Neural cell (in vitro differentiated cells): ENCODE measurements around the gene HDHD3. TPM values are rescaled to one million over a fixed set of nuclear protein-coding genes. Genes with fewer than 3 reads are reported as not detected.

Experiments
- H2AFZ ChIP-seq: fragments of 200-600, 300-800 bp; sonication (generic), shearing (Covaris generic); 2 replicates; pipeline ENCODE4 v1.6.0; 2014; ENCODE audit warnings: low read depth, mild to moderate bottlenecking, antibody characterized with exemption, low read length, moderate library complexity
- H3F3A ChIP-seq: fragments of 200-600 bp; shearing (Covaris generic); 2 replicates; pipeline ENCODE4 v1.6.1; 2016; ENCODE audit warnings: mild to moderate bottlenecking, moderate library complexity, mixed read lengths, antibody characterized with exemption, low read length; ENCODE audit not compliant: insufficient read depth, poor library complexity, severe bottlenecking
- H3K27ac ChIP-seq: fragments of 200-600, 300-800 bp; sonication (generic), shearing (Covaris generic); 2 replicates; pipeline ENCODE4 v1.5.1; 2014; ENCODE audit warnings: mild to moderate bottlenecking, low read length, moderate library complexity
- H3K27me3 ChIP-seq: fragments of 300-800, 200-600 bp; sonication (generic), shearing (Covaris generic); 2 replicates; pipeline ENCODE4 v1.6.0; 2014; ENCODE audit warnings: mild to moderate bottlenecking, low read depth, low read length, moderate library complexity; ENCODE audit not compliant: insufficient read depth
- H3K36me3 ChIP-seq: fragments of 300-800, 200-600 bp; sonication (generic), shearing (Covaris generic); 2 replicates; pipeline ENCODE4 v1.5.1; 2014; ENCODE audit warnings: mild to moderate bottlenecking, antibody characterized with exemption, low read length, moderate library complexity; ENCODE audit not compliant: insufficient read depth
- H3K4me2 ChIP-seq: fragments of 300-800, 200-600 bp; sonication (generic), shearing (Covaris generic); 2 replicates; pipeline ENCODE4 v1.6.0; 2014; ENCODE audit warnings: mild to moderate bottlenecking, low read length
- H3K4me3 ChIP-seq: fragments of 300-800, 200-600 bp; sonication (generic), shearing (Covaris generic); 2 replicates; pipeline ENCODE4 v1.5.1; 2014; ENCODE audit warnings: mild to moderate bottlenecking, low read length, moderate library complexity
- H3K79me2 ChIP-seq: fragments of 200-600 bp; shearing (Covaris generic); replicated peaks from 2 replicates; pipeline ENCODE4 v1.6.0; 2014; ENCODE audit warnings: mild to moderate bottlenecking, low read length, moderate library complexity; ENCODE audit not compliant: insufficient read depth
- H3K9ac ChIP-seq: fragments of 300-800, 200-600 bp; sonication (generic), shearing (Covaris generic); 2 replicates; pipeline ENCODE4 v1.6.1; 2016; ENCODE audit warnings: mild to moderate bottlenecking, low read length, mixed read lengths
- H3K9me2 ChIP-seq: fragments of 200-600 bp; shearing (Covaris generic); 2 replicates; pipeline ENCODE4 v1.6.1; 2016; ENCODE audit warnings: mild to moderate bottlenecking, low read length, mixed read lengths; ENCODE audit not compliant: insufficient read depth
- H3K9me3 ChIP-seq: fragments of 200-600, 300-800 bp; sonication (generic), shearing (Covaris generic); 2 replicates; pipeline ENCODE4 v1.6.1; 2016; ENCODE audit warnings: mild to moderate bottlenecking, mixed run types, low read length, moderate library complexity, mixed read lengths
- H4K20me1 ChIP-seq: fragments of 200-600 bp; shearing (Covaris generic); 2 replicates; pipeline ENCODE4 v1.6.1; 2016; ENCODE audit warnings: mild to moderate bottlenecking, mixed run types; ENCODE audit not compliant: insufficient read depth
- EP300 ChIP-seq: fragments of 450-650 bp; conservative IDR thresholded peaks from 2 replicates; pipeline ENCODE4 v1.6.1; 2014; ENCODE audit warnings: antibody characterized with exemption, mild to moderate bottlenecking, moderate library complexity; ENCODE audit not compliant: poor library complexity, severe bottlenecking
- EZH2 ChIP-seq: fragments of 200-600, 300-800 bp; shearing (Covaris generic), sonication (generic); IDR thresholded peaks from 2 replicates; pipeline ENCODE4 v1.6.1; 2014; ENCODE audit warnings: antibody characterized with exemption, low read length, borderline replicate concordance, mild to moderate bottlenecking; ENCODE audit not compliant: insufficient read depth, poor library complexity, severe bottlenecking
- MXI1 ChIP-seq: fragments of 450-650 bp; conservative IDR thresholded peaks from 2 replicates; pipeline ENCODE4 v1.6.1; 2014; ENCODE audit warnings: antibody characterized with exemption, mild to moderate bottlenecking; ENCODE audit not compliant: poor library complexity, severe bottlenecking
- POLR2AphosphoS5 ChIP-seq: IDR thresholded peaks from 2 replicates; pipeline ENCODE4 v1.6.1; 2012
- RAD21 ChIP-seq: fragments of 450-650 bp; conservative IDR thresholded peaks from 2 replicates; pipeline ENCODE4 v1.6.1; 2014; ENCODE audit warnings: antibody characterized with exemption, mild to moderate bottlenecking, moderate library complexity
- SMC3 ChIP-seq: fragments of 450-650 bp; conservative IDR thresholded peaks from 2 replicates; pipeline ENCODE4 v1.6.1; 2014; ENCODE audit warnings: antibody characterized with exemption, mild to moderate bottlenecking, moderate library complexity; ENCODE audit not compliant: poor library complexity
- TAF1 ChIP-seq: IDR thresholded peaks from 2 replicates; pipeline ENCODE4 v1.6.1; 2012; ENCODE audit warnings: low read depth
- polyA plus RNA-seq: library from polyadenylated mRNA; depleted of rRNA; stranded (reverse); fragments of >200 nt; gene quantifications from 2 replicates; pipeline ENCODE4 v1.2.3, GENCODE V29; 2014
- TF ChIP-seq, protein P1 (sequence below): fragments of 450-650 bp; IDR thresholded peaks from 2 replicates; pipeline ENCODE4 v1.5.1; 2014; ENCODE audit warnings: antibody characterized with exemption, mild to moderate bottlenecking, moderate library complexity; ENCODE audit not compliant: poor library complexity, severe bottlenecking
- TF ChIP-seq, protein P2 (sequence below): IDR thresholded peaks from 2 replicates; pipeline ENCODE4 v1.6.1; 2012; ENCODE audit warnings: borderline replicate concordance

HDHD3 gene
- polyA plus RNA-seq, 1 donor from 2014 or later, result 31.2 TPM

GRCh38 chr9:113352006-113352405 is 24.8 kb downstream of the HDHD3 start:
- Histone ChIP-seq H3K27me3 (peaks cover 50% of the 10 kb centered on the region), H3K4me2 (no peak overlapping the region), H3K27ac (no peak overlapping the region), H3K79me2 (no peaks in the 10 kb centered on the region), H3K4me3 (no peak overlapping the region), H3K9me3 (no peaks in the 10 kb centered on the region), H3K9me2 (no peaks in the 10 kb centered on the region), H2AFZ (no peak overlapping the region), H3F3A (no peaks in the 10 kb centered on the region), H3K36me3 (no peaks in the 10 kb centered on the region), H4K20me1 (no peaks in the 10 kb centered on the region), H3K9ac (no peak overlapping the region)
- no peak for TF ChIP-seq EZH2
- no peak for TF ChIP-seq RAD21
- TF ChIP-seq EP300, result no peak
- TF ChIP-seq MXI1, result no peak
- no peak for TF ChIP-seq SMC3
- TF ChIP-seq, protein P1, sequence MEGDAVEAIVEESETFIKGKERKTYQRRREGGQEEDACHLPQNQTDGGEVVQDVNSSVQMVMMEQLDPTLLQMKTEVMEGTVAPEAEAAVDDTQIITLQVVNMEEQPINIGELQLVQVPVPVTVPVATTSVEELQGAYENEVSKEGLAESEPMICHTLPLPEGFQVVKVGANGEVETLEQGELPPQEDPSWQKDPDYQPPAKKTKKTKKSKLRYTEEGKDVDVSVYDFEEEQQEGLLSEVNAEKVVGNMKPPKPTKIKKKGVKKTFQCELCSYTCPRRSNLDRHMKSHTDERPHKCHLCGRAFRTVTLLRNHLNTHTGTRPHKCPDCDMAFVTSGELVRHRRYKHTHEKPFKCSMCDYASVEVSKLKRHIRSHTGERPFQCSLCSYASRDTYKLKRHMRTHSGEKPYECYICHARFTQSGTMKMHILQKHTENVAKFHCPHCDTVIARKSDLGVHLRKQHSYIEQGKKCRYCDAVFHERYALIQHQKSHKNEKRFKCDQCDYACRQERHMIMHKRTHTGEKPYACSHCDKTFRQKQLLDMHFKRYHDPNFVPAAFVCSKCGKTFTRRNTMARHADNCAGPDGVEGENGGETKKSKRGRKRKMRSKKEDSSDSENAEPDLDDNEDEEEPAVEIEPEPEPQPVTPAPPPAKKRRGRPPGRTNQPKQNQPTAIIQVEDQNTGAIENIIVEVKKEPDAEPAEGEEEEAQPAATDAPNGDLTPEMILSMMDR, result no peak
- TF ChIP-seq, protein P2, sequence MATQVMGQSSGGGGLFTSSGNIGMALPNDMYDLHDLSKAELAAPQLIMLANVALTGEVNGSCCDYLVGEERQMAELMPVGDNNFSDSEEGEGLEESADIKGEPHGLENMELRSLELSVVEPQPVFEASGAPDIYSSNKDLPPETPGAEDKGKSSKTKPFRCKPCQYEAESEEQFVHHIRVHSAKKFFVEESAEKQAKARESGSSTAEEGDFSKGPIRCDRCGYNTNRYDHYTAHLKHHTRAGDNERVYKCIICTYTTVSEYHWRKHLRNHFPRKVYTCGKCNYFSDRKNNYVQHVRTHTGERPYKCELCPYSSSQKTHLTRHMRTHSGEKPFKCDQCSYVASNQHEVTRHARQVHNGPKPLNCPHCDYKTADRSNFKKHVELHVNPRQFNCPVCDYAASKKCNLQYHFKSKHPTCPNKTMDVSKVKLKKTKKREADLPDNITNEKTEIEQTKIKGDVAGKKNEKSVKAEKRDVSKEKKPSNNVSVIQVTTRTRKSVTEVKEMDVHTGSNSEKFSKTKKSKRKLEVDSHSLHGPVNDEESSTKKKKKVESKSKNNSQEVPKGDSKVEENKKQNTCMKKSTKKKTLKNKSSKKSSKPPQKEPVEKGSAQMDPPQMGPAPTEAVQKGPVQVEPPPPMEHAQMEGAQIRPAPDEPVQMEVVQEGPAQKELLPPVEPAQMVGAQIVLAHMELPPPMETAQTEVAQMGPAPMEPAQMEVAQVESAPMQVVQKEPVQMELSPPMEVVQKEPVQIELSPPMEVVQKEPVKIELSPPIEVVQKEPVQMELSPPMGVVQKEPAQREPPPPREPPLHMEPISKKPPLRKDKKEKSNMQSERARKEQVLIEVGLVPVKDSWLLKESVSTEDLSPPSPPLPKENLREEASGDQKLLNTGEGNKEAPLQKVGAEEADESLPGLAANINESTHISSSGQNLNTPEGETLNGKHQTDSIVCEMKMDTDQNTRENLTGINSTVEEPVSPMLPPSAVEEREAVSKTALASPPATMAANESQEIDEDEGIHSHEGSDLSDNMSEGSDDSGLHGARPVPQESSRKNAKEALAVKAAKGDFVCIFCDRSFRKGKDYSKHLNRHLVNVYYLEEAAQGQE, result no peak
- no peak for TF ChIP-seq TAF1

DNA sequence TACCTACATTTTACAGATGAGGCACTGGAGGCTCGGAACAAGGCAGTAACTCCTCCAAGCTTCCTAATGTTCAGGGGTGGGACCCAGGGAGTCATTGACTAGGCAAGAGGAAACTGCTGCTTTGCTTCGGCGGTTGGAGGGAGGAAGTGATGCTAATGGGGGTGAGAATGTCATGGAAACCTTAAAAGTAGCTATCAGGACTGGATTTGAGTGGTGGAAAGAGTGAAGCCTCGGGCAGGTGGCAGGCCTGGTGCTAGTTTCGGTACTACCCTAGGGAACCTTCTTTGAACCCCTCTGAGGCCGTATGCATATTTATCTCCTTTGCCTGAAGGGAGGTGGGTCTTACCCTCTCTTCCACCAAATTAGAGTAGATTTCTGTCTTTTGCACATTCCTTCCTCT is 25.8 kb downstream of the HDHD3 start:
- TF ChIP-seq SMC3 (no peak), TAF1 (no peak), POLR2AphosphoS5 (no peak), RAD21 (no peak), EZH2 (no peak), EP300 (no peak), MXI1 (no peak)
- TF ChIP-seq, protein P1, result no peak
- TF ChIP-seq, protein P2, result no peak
- peaks cover 50% of the 10 kb centered on the region for H3K27me3 ChIP-seq
- no peak overlapping the region for H3K4me2 ChIP-seq
- no peaks in the 10 kb centered on the region for H3K36me3 ChIP-seq
- no peak overlapping the region for H3K9ac ChIP-seq
- no peaks in the 10 kb centered on the region for H3K9me2 ChIP-seq
- no peak overlapping the region for H3K4me3 ChIP-seq
- H3K27ac ChIP-seq, result no peak overlapping the region
- no peaks in the 10 kb centered on the region for H3F3A ChIP-seq
- H2AFZ ChIP-seq, result no peak overlapping the region
- no peaks in the 10 kb centered on the region for H3K9me3 ChIP-seq
- no peaks in the 10 kb centered on the region for H4K20me1 ChIP-seq
- H3K79me2 ChIP-seq, result no peaks in the 10 kb centered on the region
